HepG2 (cell line): Measurements from ENCODE around the gene U2AF1L4. TPM values are rescaled to one million over a fixed set of nuclear protein-coding genes. Genes with fewer than 3 reads are reported as not detected.
A peak's percentile ranks its signal among the peaks of the same experiment; 100 is the strongest.

Source experiments
- ARNTL ChIP-seq: sonication (generic); formaldehyde crosslinking; IDR thresholded peaks from 2 replicates; pipeline ENCODE4 v1.4.0; 2020; ENCODE audit warnings: mild to moderate bottlenecking, missing genetic modification reagents
- KIAA2018 ChIP-seq: sonication (generic); formaldehyde crosslinking; IDR thresholded peaks from 2 replicates; pipeline ENCODE4 v1.5.0; 2020; ENCODE audit warnings: mild to moderate bottlenecking, missing genetic modification reagents, borderline replicate concordance
- MAFF ChIP-seq: IDR thresholded peaks from 2 replicates; pipeline ENCODE4 v1.6.1; 2011; ENCODE audit warnings: low read depth, low read length, improper control_type of control experiment
- PCBP2 ChIP-seq: fragments of 200-400 bp; formaldehyde crosslinking; optimal IDR thresholded peaks from 2 replicates; pipeline ENCODE3; 2018; ENCODE audit warnings: low read length, low read depth; ENCODE audit not compliant: poor library complexity, severe bottlenecking
- PITX1 ChIP-seq: sonication (generic); formaldehyde crosslinking; IDR thresholded peaks from 2 replicates; pipeline ENCODE4 v1.5.1; 2020; ENCODE audit warnings: mild to moderate bottlenecking, missing genetic modification reagents
- RFXAP ChIP-seq: sonication (generic); formaldehyde crosslinking; IDR thresholded peaks from 2 replicates; pipeline ENCODE4 v1.4.0; 2020; ENCODE audit warnings: missing genetic modification reagents, borderline replicate concordance
- SIN3A ChIP-seq: IDR thresholded peaks from 2 replicates; pipeline ENCODE4 v1.6.1; 2011; ENCODE audit warnings: low read depth, mild to moderate bottlenecking, control low read depth, low read length, borderline replicate concordance
- SP4 ChIP-seq: sonication (generic); formaldehyde crosslinking; IDR thresholded peaks from 2 replicates; pipeline ENCODE4 v1.8.1; 2023; ENCODE audit warnings: mild to moderate bottlenecking, missing genetic modification reagents
- SRF ChIP-seq: IDR thresholded peaks from 2 replicates; pipeline ENCODE4 v1.6.1; 2011; ENCODE audit warnings: mild to moderate bottlenecking, low read depth, low read length, moderate library complexity
- STAT5B ChIP-seq: sonication (generic); formaldehyde crosslinking; IDR thresholded peaks from 2 replicates; pipeline ENCODE4 v1.4.0; 2020; ENCODE audit warnings: missing genetic modification reagents
- TSC22D2 ChIP-seq: sonication (generic); formaldehyde crosslinking; IDR thresholded peaks from 2 replicates; pipeline ENCODE4 v1.5.1; 2020; ENCODE audit warnings: missing genetic modification reagents, mild to moderate bottlenecking, borderline replicate concordance
- YY1 ChIP-seq: IDR thresholded peaks from 2 replicates; pipeline ENCODE4 v1.6.1; 2011; ENCODE audit warnings: low read length, low read depth, moderate library complexity, mild to moderate bottlenecking; ENCODE audit not compliant: insufficient read depth, insufficient replicate concordance
- ZFP36 ChIP-seq: fragments of 150-350 bp; IDR thresholded peaks from 2 replicates; pipeline ENCODE4 v1.6.1; 2018; ENCODE audit warnings: borderline replicate concordance, low read length, low read depth; ENCODE audit not compliant: partially characterized antibody
- ZMAT3 ChIP-seq: sonication (generic); formaldehyde crosslinking; conservative IDR thresholded peaks from 2 replicates; pipeline ENCODE4 v1.7.0; 2021; ENCODE audit warnings: missing genetic modification reagents
- ZMYM3 ChIP-seq: sonication (generic); formaldehyde crosslinking; IDR thresholded peaks from 2 replicates; pipeline ENCODE4 v1.5.1; 2020; ENCODE audit warnings: mild to moderate bottlenecking, missing genetic modification reagents
- ZNF207 ChIP-seq: fragments of 450-650 bp; IDR thresholded peaks from 2 replicates; pipeline ENCODE4 v1.6.1; 2016; ENCODE audit warnings: antibody characterized with exemption, borderline replicate concordance
- ZNF263 ChIP-seq: sonication (generic); formaldehyde crosslinking; IDR thresholded peaks from 2 replicates; pipeline ENCODE4 v1.4.0; 2020; ENCODE audit warnings: missing genetic modification reagents
- polyA plus RNA-seq, 8 experiments: library from polyadenylated mRNA; depleted of rRNA in 3 of 8; stranded (reverse) in 7 of 8; unstranded in 1 of 8; fragments of >200 nt; fragmentation: Illumina TruSeq in 4 of 8; extraction: Trizol in 4 of 8; gene quantifications; 2 replicates each; pipeline versions ENCODE4 v1.2.1 to v1.2.3, GENCODE V29; 2011 to 2016; ENCODE audit warnings: low read depth in 4 of 8, missing spikeins in 1 of 8, mixed read lengths in 1 of 8; ENCODE audit not compliant: insufficient read depth in 1 of 8
- total RNA-seq, 5 experiments: library from RNA; depleted of rRNA; stranded (reverse); fragments of >200 nt; fragmentation: Illumina TruSeq; extraction: Trizol; gene quantifications; 2 replicates each; pipeline ENCODE4 v1.2.3, GENCODE V29; 2016; ENCODE audit warnings: low read depth in 1 of 5
- TF ChIP-seq, protein P1 (sequence below): sonication (generic); formaldehyde crosslinking; IDR thresholded peaks from 2 replicates; pipeline ENCODE4; 2020; ENCODE audit warnings: missing genetic modification reagents, mild to moderate bottlenecking, borderline replicate concordance

U2AF1L4 gene
- total and polyA plus RNA-seq, 2 of the 13 experiments (the other 11 are each of a cell fraction or from before 2014, with no cell fraction given) = 7.9 to 15.4 TPM

GRCh38 chr19:35748106-35749020 lies 3.1 kb upstream of the U2AF1L4 start, which contains the start of gene LIN37 (continued):
- TF ChIP-seq KIAA2018 (CRISPR knock-in tag) = no peak
- TF ChIP-seq RFXAP (CRISPR knock-in tag) = 0 out of 2 replicates have a peak, but pooled peaks have one; percentile 55
- TF ChIP-seq ZNF263 (CRISPR knock-in tag) = no peak
- peak; percentile 52 for TF ChIP-seq YY1
- peak; percentile 61; the same call in 1 of the 2 replicates for TF ChIP-seq ARNTL (CRISPR knock-in tag)
- TF ChIP-seq PCBP2 = no peak
- TF ChIP-seq, protein P1, sequence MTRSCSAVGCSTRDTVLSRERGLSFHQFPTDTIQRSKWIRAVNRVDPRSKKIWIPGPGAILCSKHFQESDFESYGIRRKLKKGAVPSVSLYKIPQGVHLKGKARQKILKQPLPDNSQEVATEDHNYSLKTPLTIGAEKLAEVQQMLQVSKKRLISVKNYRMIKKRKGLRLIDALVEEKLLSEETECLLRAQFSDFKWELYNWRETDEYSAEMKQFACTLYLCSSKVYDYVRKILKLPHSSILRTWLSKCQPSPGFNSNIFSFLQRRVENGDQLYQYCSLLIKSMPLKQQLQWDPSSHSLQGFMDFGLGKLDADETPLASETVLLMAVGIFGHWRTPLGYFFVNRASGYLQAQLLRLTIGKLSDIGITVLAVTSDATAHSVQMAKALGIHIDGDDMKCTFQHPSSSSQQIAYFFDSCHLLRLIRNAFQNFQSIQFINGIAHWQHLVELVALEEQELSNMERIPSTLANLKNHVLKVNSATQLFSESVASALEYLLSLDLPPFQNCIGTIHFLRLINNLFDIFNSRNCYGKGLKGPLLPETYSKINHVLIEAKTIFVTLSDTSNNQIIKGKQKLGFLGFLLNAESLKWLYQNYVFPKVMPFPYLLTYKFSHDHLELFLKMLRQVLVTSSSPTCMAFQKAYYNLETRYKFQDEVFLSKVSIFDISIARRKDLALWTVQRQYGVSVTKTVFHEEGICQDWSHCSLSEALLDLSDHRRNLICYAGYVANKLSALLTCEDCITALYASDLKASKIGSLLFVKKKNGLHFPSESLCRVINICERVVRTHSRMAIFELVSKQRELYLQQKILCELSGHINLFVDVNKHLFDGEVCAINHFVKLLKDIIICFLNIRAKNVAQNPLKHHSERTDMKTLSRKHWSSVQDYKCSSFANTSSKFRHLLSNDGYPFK (CRISPR knock-in tag) = peak; percentile 76; the same call in 1 of the 2 replicates
- no peak for TF ChIP-seq SRF
- no peak for TF ChIP-seq TSC22D2 (CRISPR knock-in tag)
- TF ChIP-seq STAT5B = no peak
- peak; percentile 97 for TF ChIP-seq SP4
- 0 out of 2 replicates have a peak, but pooled peaks have one; percentile 13 for TF ChIP-seq ZMYM3 (CRISPR knock-in tag)
- no peak for TF ChIP-seq ZFP36
- TF ChIP-seq PITX1 (CRISPR knock-in tag) = peak; percentile 100
- TF ChIP-seq ZNF207 = no peak
- no peak for TF ChIP-seq MAFF
- peak; percentile 87 for TF ChIP-seq SIN3A
- no peak for TF ChIP-seq ZMAT3 (CRISPR knock-in tag)
